H1 (cell line): ENCODE data around the gene CERKL. TPM values are rescaled to one million over a fixed set of nuclear protein-coding genes. Genes with fewer than 3 reads are reported as not detected.

Source experiments
- CHD7 ChIP-seq: fragments of 300-600 bp; sonication (generic); IDR thresholded peaks from 2 replicates; pipeline ENCODE4 v1.7.1; 2012; ENCODE audit warnings: low read length, moderate library complexity, mild to moderate bottlenecking, inconsistent platforms; ENCODE audit not compliant: insufficient replicate concordance
- GTF2F1 ChIP-seq: IDR thresholded peaks from 2 replicates; pipeline ENCODE4 v1.6.1; 2012; ENCODE audit warnings: low read depth, low read length, improper control_type of control experiment, borderline replicate concordance
- MAX ChIP-seq: IDR thresholded peaks from 2 replicates; pipeline ENCODE4 v1.6.1; 2012; ENCODE audit warnings: inconsistent platforms
- NANOG ChIP-seq: IDR thresholded peaks from 2 replicates; pipeline ENCODE4 v1.6.1; 2011; ENCODE audit warnings: low read length, low read depth, mild to moderate bottlenecking, inconsistent platforms; ENCODE audit not compliant: insufficient read depth, poor library complexity, severe bottlenecking
- POU5F1 ChIP-seq: IDR thresholded peaks from 2 replicates; pipeline ENCODE4 v1.6.1; 2011; ENCODE audit warnings: low read depth, mild to moderate bottlenecking, low read length, moderate library complexity
- SP2 ChIP-seq: IDR thresholded peaks from 2 replicates; pipeline ENCODE4 v1.6.1; 2012; ENCODE audit warnings: mild to moderate bottlenecking, low read length, inconsistent platforms
- polyA plus RNA-seq, 7 experiments: library from polyadenylated mRNA; depleted of rRNA in 3 of 7; stranded (reverse) in 5 of 7; unstranded in 2 of 7; fragments of >200 nt in 5 of 7; fragments of 200-250 nt in 2 of 7; gene quantifications; 1 replicate in 5 of 7; 2 replicates in 1 of 7; 4 replicates in 1 of 7; pipeline versions ENCODE4 v1.2.1 to v1.2.3, GENCODE V29; 2011 to 2013; ENCODE audit warnings: missing spikeins in 2 of 7, mixed read lengths in 2 of 7
- total RNA-seq: library from RNA; stranded (reverse); fragmentation: NEBNext Ultra II Directional; extraction: Animal tissue kit (Norgen Biotek cat#: 25700); gene quantifications from 2 replicates; pipeline ENCODE4 v1.2.1, GENCODE V29; 2021

The CERKL gene
- total and polyA plus RNA-seq, 2 of the 8 experiments (the other 6 are each of a cell fraction or from before 2014, with no cell fraction given): 0.05 TPM; not detected in 1

DNA sequence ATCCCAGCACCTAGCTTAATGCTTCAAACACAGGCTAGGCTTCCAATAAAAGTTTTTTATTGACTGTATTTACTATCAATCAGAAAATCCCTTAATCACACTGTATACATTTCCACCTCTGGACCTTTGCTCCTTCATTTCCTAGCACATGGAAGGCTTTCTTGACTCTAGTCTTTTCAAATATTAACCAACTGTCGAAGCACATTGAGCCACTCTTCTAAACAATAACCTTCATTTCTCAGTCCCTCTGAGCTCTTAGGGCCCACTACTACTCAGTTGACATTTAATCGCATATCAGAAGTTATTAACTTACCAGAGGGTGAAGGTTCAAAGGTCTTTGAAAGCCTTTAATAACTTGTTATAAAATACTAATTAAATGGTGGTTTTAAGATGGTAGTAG lies 37.4 kb downstream of the CERKL start (continued):
- TF ChIP-seq CHD7 (no peak), POU5F1 (no peak), NANOG (no peak), GTF2F1 (no peak), SP2 (no peak), MAX (no peak)
